Liver (tissue), 3 donors: ENCODE measurements around the gene HSF4.

Experiments used
- ATF3 ChIP-seq: IDR thresholded peaks from 2 replicates; pipeline ENCODE4 v1.6.1; 2016; ENCODE audit warnings: antibody characterized with exemption
- EGR1 ChIP-seq, 2 donors: IDR thresholded peaks; 2 replicates each; pipeline ENCODE4 v1.6.1; 2016 to 2018; ENCODE audit warnings: antibody characterized with exemption in 2 of 2, low read depth in 2 of 2
- FOXA1 ChIP-seq: IDR thresholded peaks from 2 replicates; pipeline ENCODE4 v1.6.1; 2016; ENCODE audit warnings: antibody characterized with exemption
- GABPA ChIP-seq, 2 donors: IDR thresholded peaks in 1 of 2; conservative IDR thresholded peaks in 1 of 2; 2 replicates each; pipeline ENCODE4 v1.6.1; 2016; ENCODE audit warnings: antibody characterized with exemption in 2 of 2, mild to moderate bottlenecking in 1 of 2, moderate library complexity in 1 of 2
- JUND ChIP-seq, 2 donors: IDR thresholded peaks; 2 replicates each; pipeline ENCODE4 v1.6.1; 2016; ENCODE audit warnings: antibody characterized with exemption in 2 of 2
- MAX ChIP-seq: IDR thresholded peaks from 2 replicates; pipeline ENCODE4 v1.6.1; 2016; ENCODE audit warnings: antibody characterized with exemption
- RAD21 ChIP-seq, 2 donors: IDR thresholded peaks; 2 replicates each; pipeline ENCODE4 v1.6.1; 2016; ENCODE audit warnings: antibody characterized with exemption in 2 of 2, mild to moderate bottlenecking in 2 of 2
- REST ChIP-seq: IDR thresholded peaks from 2 replicates; pipeline ENCODE4 v1.6.1; 2016; ENCODE audit warnings: antibody characterized with exemption, mild to moderate bottlenecking
- YY1 ChIP-seq: IDR thresholded peaks from 2 replicates; pipeline ENCODE4 v1.6.1; 2016; ENCODE audit warnings: antibody characterized with exemption, mild to moderate bottlenecking
- ZBTB33 ChIP-seq: IDR thresholded peaks from 2 replicates; pipeline ENCODE4 v1.6.1; 2016; ENCODE audit warnings: antibody characterized with exemption
- TF ChIP-seq, protein P1 (sequence below): fragments of 150-350 bp; IDR thresholded peaks from 2 replicates; pipeline ENCODE4 v1.5.1; 2017; ENCODE audit warnings: improper control_type of control experiment, low read depth, low read length; ENCODE audit not compliant: missing input control
- donor health status: healthy.
- donor health status: healthy.

DNA sequence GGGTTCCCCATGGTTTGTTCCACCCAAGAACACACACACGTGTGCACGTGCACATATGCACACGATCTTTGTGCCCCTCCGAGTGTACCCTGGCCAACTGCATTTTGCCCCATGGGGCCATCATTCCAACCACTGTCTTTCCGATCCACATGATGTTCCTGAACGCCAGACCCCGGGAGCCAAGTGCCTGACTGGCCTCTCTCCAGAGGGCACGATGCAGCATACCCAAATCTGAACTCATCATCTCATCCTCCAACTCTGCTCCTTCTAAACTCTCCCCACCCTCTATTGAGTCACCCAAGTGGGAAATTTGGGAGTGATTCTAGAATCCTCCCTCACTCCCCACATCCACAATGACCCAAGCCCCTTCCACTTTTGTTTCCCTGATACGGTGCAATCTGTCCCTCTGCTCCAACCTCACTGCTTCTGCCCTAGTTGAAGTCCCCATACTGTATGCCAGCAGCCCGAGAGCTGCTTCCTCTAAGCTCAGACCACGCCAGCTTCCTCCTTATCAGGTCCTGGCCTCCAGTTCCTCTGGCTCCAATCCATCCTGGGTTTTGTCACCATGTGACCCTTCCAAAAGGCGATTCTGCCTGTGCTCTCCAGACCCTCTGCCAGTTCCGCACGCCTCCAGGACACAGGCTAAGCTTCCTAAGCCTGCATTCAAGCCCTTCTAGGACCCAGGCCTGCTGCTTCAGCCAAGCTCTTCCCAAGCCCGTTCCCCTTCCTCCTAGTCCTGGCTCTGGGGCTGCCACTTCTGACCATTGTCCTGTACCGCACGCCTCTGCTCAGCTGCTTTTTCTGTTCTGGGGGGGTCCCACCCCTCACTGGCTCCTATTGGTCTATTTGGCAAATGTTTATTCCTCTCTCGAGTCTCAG lies 52.3 kb downstream of the HSF4 start:
- TF ChIP-seq RAD21 (IDR thresholded peaks at IDR 0.05), result peak in 1 of 2 donors; percentile 32
- TF ChIP-seq, protein P1, sequence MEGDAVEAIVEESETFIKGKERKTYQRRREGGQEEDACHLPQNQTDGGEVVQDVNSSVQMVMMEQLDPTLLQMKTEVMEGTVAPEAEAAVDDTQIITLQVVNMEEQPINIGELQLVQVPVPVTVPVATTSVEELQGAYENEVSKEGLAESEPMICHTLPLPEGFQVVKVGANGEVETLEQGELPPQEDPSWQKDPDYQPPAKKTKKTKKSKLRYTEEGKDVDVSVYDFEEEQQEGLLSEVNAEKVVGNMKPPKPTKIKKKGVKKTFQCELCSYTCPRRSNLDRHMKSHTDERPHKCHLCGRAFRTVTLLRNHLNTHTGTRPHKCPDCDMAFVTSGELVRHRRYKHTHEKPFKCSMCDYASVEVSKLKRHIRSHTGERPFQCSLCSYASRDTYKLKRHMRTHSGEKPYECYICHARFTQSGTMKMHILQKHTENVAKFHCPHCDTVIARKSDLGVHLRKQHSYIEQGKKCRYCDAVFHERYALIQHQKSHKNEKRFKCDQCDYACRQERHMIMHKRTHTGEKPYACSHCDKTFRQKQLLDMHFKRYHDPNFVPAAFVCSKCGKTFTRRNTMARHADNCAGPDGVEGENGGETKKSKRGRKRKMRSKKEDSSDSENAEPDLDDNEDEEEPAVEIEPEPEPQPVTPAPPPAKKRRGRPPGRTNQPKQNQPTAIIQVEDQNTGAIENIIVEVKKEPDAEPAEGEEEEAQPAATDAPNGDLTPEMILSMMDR, result no peak
- no peak for TF ChIP-seq REST
- no peak for TF ChIP-seq ZBTB33
- no peak for TF ChIP-seq MAX
- no peak for TF ChIP-seq FOXA1
- no peak for TF ChIP-seq GABPA (IDR thresholded peaks at IDR 0.05 in 1 of 2, conservative IDR thresholded peaks at IDR 0.05 in 1 of 2)
- no peak for TF ChIP-seq EGR1 (IDR thresholded peaks at IDR 0.05; ENCODE audit: low read depth in 2 of 2)
- TF ChIP-seq ATF3, result no peak
- TF ChIP-seq YY1, result no peak
- no peak for TF ChIP-seq JUND (IDR thresholded peaks at IDR 0.05)
